ENCODE results near the gene TAS2R46.

The TAS2R46 gene

GRCh38 chr12:11022520-11022919 is 39.6 kb downstream of the TAS2R46 start, which contains the start of gene TAS2R19:
Gene TAS2R19, minus strand, starts transcription at chr12:11022620. Its CDS starts 49 bp downstream, at chr12:11022571.
- DNase-seq, result no peak
- no peak for ATAC-seq (replicated peaks)
- Mint-ChIP-seq H3K36me3 (ENCODE audit: insufficient read depth) (peaks cover 1% of the 10 kb centered on the region), H3K4me3 (no peak within 1 kb of the TSS), H3K4me1 (ENCODE audit: low read depth in 2 of 2) (peaks cover 0 to 8% of the 10 kb centered on the region in 2 donors), H3K27me3 (no peaks in the 10 kb centered on the region), H3K9me3 (no peaks in the 10 kb centered on the region), H3K27ac (no peak within 1 kb of the TSS)

DNA sequence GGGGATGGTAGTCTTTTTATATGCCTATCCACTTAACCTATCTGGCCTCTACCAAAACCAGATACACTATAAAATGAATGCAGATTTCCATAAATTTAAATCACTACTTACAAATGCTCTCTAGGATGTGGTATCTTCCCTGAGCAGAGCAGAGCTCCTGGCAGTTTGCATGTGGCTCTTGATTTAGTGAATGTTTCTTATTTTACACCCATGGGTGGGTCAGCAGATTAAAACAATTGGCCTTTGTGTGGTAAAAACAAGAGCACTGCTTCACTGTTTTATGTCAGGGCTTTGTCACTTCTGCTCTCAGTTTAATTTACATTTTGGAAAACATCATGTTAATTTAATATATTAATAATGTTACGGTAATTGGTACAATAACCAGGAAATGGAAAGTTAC is 45.2 kb downstream of the TAS2R46 start:
- peaks cover 2% of the 10 kb centered on the region for H3K36me3 Mint-ChIP-seq (ENCODE audit: insufficient read depth)
- H3K27me3 Mint-ChIP-seq, result no peaks in the 10 kb centered on the region
- H3K27ac Mint-ChIP-seq, result no peak overlapping the region
- no peak overlapping the region for H3K4me3 Mint-ChIP-seq
- H3K9me3 Mint-ChIP-seq, result no peaks in the 10 kb centered on the region
- peaks cover 4 to 6% of the 10 kb centered on the region in 2 donors for H3K4me1 Mint-ChIP-seq (ENCODE audit: low read depth in 2 of 2)
- DNase-seq, result no peak
- ATAC-seq (replicated peaks), result no peak

DNA sequence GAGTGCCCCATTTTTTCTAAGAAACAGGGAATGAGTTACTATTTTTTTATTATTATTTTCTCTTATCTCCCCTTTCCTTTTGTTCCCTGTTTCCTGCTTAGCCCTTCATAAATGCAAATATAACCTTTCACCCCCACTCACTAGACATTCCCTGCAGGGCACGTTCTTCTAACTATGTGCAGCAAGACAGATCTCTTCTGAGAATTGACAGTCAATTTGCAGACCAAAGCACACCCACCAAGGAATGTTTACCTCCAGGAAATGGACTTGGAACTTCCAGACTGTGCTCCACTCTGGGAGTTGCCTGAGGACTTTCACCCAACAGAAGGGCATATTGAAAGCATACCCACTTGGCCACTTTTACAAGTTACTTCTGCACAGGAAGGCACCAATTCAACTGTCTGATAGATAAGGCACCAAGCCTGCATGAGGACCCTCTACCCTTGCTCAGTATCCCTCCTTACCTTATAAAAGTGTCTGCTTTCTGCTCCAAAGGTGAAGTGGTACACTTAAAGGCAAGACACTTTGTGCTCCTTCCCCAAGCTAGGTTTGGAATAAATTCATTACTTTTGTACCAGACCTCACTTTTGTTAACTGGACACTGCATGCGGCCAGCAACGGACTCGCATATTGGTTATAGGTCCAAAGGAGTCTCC is 46.2 kb downstream of the TAS2R46 start:
- ATAC-seq (replicated peaks), result no peak
- Mint-ChIP-seq H3K27ac (no peak overlapping the region), H3K36me3 (ENCODE audit: insufficient read depth) (peaks cover 2% of the 10 kb centered on the region), H3K27me3 (no peaks in the 10 kb centered on the region), H3K4me3 (no peak overlapping the region), H3K4me1 (ENCODE audit: low read depth in 2 of 2) (peaks cover 4 to 5% of the 10 kb centered on the region in 2 donors), H3K9me3 (no peaks in the 10 kb centered on the region)
- DNase-seq, result no peak

GRCh38 chr12:11014234-11014633 is 47.9 kb downstream of the TAS2R46 start:
- Mint-ChIP-seq H3K9me3 (no peaks in the 10 kb centered on the region), H3K4me3 (no peak overlapping the region), H3K27me3 (no peaks in the 10 kb centered on the region), H3K4me1 (ENCODE audit: low read depth in 2 of 2) (peaks cover 4 to 5% of the 10 kb centered on the region in 2 donors), H3K27ac (no peak overlapping the region), H3K36me3 (ENCODE audit: insufficient read depth) (peaks cover 2% of the 10 kb centered on the region)
- DNase-seq (no peak), ATAC-seq (replicated peaks) (no peak)
